Kidney epithelial cell (primary cell): ENCODE measurements around the gene CTR9. TPM values are rescaled to one million over a fixed set of nuclear protein-coding genes. Genes with fewer than 3 reads are reported as not detected.

ENCODE experiments used
- DNase-seq: peaks from one replicate; pipeline ENCODE4 v3.0.0-alpha.2; 2010; ENCODE audit warnings: low read depth
- H3K27me3 ChIP-seq: 2 replicates; pipeline ENCODE4 v1.6.0; 2011; ENCODE audit warnings: low read length; ENCODE audit not compliant: control insufficient read depth, insufficient read depth
- H3K36me3 ChIP-seq: 2 replicates; pipeline ENCODE4 v1.5.1; 2011; ENCODE audit warnings: low read length; ENCODE audit not compliant: control insufficient read depth, insufficient read depth
- H3K4me3 ChIP-seq: 2 replicates; pipeline ENCODE4 v1.5.1; 2011; ENCODE audit warnings: low read depth, mild to moderate bottlenecking, control low read depth, low read length
- total RNA-seq: library from RNA; depleted of rRNA; stranded (reverse); fragments of >200 nt; gene quantifications from 2 replicates; pipeline ENCODE4 v1.2.3, GENCODE V29; 2015
- TF ChIP-seq, protein P1 (sequence below): IDR thresholded peaks from 2 replicates; pipeline ENCODE4 v1.5.1; 2011; ENCODE audit warnings: mild to moderate bottlenecking, moderate library complexity, low read length, control low read depth, inconsistent platforms; ENCODE audit not compliant: insufficient read depth, poor library complexity, severe bottlenecking

The CTR9 gene
- total RNA-seq, 1 donor from 2014 or later = 23.1 TPM

- TF ChIP-seq, protein P1, sequence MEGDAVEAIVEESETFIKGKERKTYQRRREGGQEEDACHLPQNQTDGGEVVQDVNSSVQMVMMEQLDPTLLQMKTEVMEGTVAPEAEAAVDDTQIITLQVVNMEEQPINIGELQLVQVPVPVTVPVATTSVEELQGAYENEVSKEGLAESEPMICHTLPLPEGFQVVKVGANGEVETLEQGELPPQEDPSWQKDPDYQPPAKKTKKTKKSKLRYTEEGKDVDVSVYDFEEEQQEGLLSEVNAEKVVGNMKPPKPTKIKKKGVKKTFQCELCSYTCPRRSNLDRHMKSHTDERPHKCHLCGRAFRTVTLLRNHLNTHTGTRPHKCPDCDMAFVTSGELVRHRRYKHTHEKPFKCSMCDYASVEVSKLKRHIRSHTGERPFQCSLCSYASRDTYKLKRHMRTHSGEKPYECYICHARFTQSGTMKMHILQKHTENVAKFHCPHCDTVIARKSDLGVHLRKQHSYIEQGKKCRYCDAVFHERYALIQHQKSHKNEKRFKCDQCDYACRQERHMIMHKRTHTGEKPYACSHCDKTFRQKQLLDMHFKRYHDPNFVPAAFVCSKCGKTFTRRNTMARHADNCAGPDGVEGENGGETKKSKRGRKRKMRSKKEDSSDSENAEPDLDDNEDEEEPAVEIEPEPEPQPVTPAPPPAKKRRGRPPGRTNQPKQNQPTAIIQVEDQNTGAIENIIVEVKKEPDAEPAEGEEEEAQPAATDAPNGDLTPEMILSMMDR = peak; percentile 96
- Histone ChIP-seq H3K27me3 (peaks cover 2% of the 10 kb centered on the region), H3K36me3 (no peaks in the 10 kb centered on the region), H3K4me3 (no peak overlapping the region)
- DNase-seq = peak; percentile 26
Measured at GRCh38 chr11:10792385-10793068, 41.5 kb downstream of the CTR9 start.

DNA sequence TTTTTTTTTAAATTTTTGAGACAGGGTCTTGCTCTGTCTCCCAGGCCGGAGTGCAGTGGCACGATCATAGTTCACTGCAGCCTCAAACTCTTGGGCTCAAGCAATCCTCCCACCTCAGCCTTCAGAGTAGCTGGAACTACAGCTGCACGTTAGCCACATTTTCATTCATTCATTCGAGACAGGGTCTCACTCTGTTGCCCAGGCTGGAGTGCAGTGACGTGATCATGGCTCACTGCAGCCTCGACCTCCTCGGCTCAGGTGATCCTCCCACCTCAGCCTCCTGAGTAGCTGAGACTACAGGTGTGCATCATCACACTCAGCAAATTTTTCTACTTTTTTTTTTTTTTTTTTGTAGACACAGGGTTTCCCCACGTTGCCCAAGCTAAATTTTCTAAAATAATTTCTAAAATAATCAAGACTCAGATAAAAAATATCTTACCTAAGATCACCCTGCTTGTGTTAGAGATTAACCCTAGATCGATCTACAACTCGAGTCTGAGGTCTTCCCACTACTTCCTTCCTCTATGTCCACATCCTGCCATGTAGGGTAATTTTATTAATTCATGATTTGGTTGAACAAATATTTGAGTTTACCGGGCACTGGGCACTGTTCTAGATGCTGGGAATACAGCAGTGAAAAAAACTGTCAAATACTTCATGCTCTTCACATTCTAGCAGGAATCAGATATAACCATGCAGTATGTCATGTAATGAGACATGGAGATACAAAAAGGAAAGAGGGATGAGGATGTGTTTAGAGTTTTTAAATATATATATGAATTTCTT, 42.6 kb downstream of the CTR9 start:
- Histone ChIP-seq H3K36me3 (no peaks in the 10 kb centered on the region), H3K27me3 (peaks cover 2% of the 10 kb centered on the region)
- TF ChIP-seq, protein P1 = no peak

GRCh38 chr11:10796191-10796590, 45.1 kb downstream of the CTR9 start:
- H3K27me3 ChIP-seq = peaks cover 2% of the 10 kb centered on the region
- peaks cover 2% of the 10 kb centered on the region for H3K36me3 ChIP-seq
- TF ChIP-seq, protein P1 = no peak
- no peak overlapping the region for H3K4me3 ChIP-seq
- no peak for DNase-seq

More for the DNA sequence above, 42.6 kb downstream of the CTR9 start:
- no peak overlapping the region for H3K4me3 ChIP-seq
- no peak for DNase-seq

DNA sequence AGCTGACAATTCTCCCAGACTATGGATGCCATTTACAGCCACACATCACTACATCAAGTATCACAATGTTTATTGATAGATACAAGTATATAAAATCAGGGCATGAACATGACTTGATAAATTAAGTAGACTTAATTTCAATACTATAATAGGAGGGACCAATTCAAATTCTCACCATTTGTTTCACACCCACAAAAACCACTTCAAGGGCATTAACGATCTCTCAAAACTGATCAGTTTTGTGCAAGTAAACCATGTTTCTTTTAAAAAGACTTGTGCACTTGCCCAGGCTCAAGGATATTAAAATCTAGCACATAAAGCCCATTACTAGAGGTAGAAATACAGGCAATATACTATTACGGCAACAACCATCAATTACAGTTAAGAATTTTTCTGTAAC, 46.0 kb downstream of the CTR9 start:
- DNase-seq = no peak
- H3K4me3 ChIP-seq = no peak overlapping the region
- TF ChIP-seq, protein P1 = no peak
- peaks cover 2% of the 10 kb centered on the region for H3K27me3 ChIP-seq
- peaks cover 2% of the 10 kb centered on the region for H3K36me3 ChIP-seq

- TF ChIP-seq, protein P1 = no peak
- Histone ChIP-seq H3K4me3 (no peak overlapping the region), H3K36me3 (peaks cover 5% of the 10 kb centered on the region), H3K27me3 (no peaks in the 10 kb centered on the region)
- no peak for DNase-seq
Measured at GRCh38 chr11:10797531-10797930, 46.5 kb downstream of the CTR9 start.
